ENCODE results near the gene MARK1. TPM values are rescaled to one million over a fixed set of nuclear protein-coding genes. Genes with fewer than 3 reads are reported as not detected.

The MARK1 gene
- total and polyA plus RNA-seq, 2 experiments from 2014 or later, result 11.1 to 13.6 TPM

DNA sequence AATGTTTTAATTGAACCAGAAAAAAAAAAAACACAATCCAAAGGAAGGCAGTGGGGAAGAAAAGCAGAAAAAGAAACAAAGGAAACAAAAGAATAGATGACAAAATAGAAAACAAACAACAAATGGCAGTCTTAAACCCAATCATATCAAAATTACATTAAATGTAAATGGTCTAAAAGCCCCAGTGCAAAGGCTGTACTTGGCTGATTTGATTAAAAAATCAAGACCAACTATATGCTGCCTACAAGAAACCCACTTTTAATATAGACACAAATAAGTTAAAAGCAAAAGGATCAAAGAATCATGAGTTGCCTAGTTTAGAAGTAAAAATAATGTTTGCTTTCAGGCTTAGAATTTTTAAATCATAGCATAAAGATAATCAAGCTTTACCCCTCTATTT, 142.4 kb downstream of the MARK1 start:
- H3K9me2 ChIP-seq (ENCODE audit: insufficient read depth), result no peaks in the 10 kb centered on the region
- no peak overlapping the region for H3K4me2 ChIP-seq
- H3K4me1 ChIP-seq (ENCODE audit: insufficient read depth), result no peaks in the 10 kb centered on the region
- TF ChIP-seq EZH2 (IDR thresholded peaks at IDR 0.05; ENCODE audit: low read depth, unreplicated experiment) (no peak), EZH2phosphoT487 (IDR thresholded peaks at IDR 0.05; ENCODE audit: unreplicated experiment) (no peak), CREB1 (CRISPR knock-in tag; IDR thresholded peaks at IDR 0.05; ENCODE audit: low read depth) (no peak), JUNB (IDR thresholded peaks at IDR 0.05; ENCODE audit: unreplicated experiment) (no peak), STAT1 (IDR thresholded peaks at IDR 0.05; ENCODE audit: unreplicated experiment) (no peak), POLR2AphosphoS5 (IDR thresholded peaks at IDR 0.05; ENCODE audit: low read depth) (no peak)
- TF ChIP-seq, protein P1, sequence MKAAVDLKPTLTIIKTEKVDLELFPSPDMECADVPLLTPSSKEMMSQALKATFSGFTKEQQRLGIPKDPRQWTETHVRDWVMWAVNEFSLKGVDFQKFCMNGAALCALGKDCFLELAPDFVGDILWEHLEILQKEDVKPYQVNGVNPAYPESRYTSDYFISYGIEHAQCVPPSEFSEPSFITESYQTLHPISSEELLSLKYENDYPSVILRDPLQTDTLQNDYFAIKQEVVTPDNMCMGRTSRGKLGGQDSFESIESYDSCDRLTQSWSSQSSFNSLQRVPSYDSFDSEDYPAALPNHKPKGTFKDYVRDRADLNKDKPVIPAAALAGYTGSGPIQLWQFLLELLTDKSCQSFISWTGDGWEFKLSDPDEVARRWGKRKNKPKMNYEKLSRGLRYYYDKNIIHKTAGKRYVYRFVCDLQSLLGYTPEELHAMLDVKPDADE (IDR thresholded peaks at IDR 0.05), result no peak
- H3K27ac ChIP-seq (ENCODE audit: low read depth), result no peak overlapping the region
- H3K27me3 ChIP-seq (ENCODE audit: insufficient read depth), result no peaks in the 10 kb centered on the region
- H3K4me3 ChIP-seq, result no peak overlapping the region
- no peaks in the 10 kb centered on the region for H3K36me3 ChIP-seq (ENCODE audit: insufficient read depth)
- Mint-ChIP-seq H3K27ac (no peak overlapping the region), H3K36me3 (ENCODE audit: low read depth) (no peaks in the 10 kb centered on the region; the same call in 1 of the 3 replicates), H3K9me3 (no peaks in the 10 kb centered on the region; the same call in 1 of the 3 replicates), H3K27me3 (ENCODE audit: insufficient read depth, low read depth, poor library complexity) (peaks cover 2% of the 10 kb centered on the region), H3K4me1 (peaks cover 5% of the 10 kb centered on the region), H3K4me3 (no peak overlapping the region)
- H4K20me1 ChIP-seq (replicated peaks; ENCODE audit: insufficient read depth), result no peaks in the 10 kb centered on the region
- H3K79me2 ChIP-seq (replicated peaks; ENCODE audit: insufficient read depth), result no peaks in the 10 kb centered on the region
- no peak overlapping the region for H2AFZ ChIP-seq
- no peaks in the 10 kb centered on the region for H3F3A ChIP-seq (replicated peaks; ENCODE audit: low read depth)
- DNase-seq (ENCODE audit: low spot score), result no peak
- no peak for ATAC-seq

DNA sequence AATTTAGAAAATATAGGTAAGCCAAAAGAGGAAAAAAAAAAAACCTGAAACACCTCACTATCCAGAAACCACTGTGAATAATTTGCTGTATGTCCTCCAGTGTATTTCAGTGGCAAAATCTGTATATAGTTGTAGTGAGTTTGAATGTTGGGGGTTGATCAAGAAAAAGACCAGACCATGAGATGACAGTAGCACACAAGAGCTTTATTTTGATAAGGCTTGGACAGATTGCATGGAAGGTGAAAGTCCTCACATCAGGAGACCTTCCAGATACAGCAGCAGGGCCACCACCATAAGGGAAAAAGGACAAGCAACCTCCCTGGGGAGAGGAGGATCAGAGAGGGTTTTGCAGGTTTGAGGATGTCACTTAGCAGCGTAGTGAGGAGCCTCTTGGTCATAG, 146.0 kb downstream of the MARK1 start:
- H3K79me2 ChIP-seq (replicated peaks; ENCODE audit: insufficient read depth), result no peaks in the 10 kb centered on the region
- H3K36me3 ChIP-seq (ENCODE audit: insufficient read depth), result no peaks in the 10 kb centered on the region
- H2AFZ ChIP-seq, result no peak overlapping the region
- H3K4me2 ChIP-seq, result no peak overlapping the region
- H3K36me3 Mint-ChIP-seq (ENCODE audit: low read depth), result no peaks in the 10 kb centered on the region; the same call in 1 of the 3 replicates
- H3K4me3 Mint-ChIP-seq, result no peak overlapping the region
- no peaks in the 10 kb centered on the region for H3K9me2 ChIP-seq (ENCODE audit: insufficient read depth)
- DNase-seq (ENCODE audit: low spot score) (no peak), ATAC-seq (no peak)
- H3K9me3 Mint-ChIP-seq, result no peaks in the 10 kb centered on the region; the same call in 1 of the 3 replicates
- no peaks in the 10 kb centered on the region for H3K27me3 Mint-ChIP-seq (ENCODE audit: insufficient read depth, low read depth, poor library complexity)
- H3K27ac Mint-ChIP-seq, result no peak overlapping the region
- H3K27ac ChIP-seq (ENCODE audit: low read depth), result no peak overlapping the region
- no peaks in the 10 kb centered on the region for H3K27me3 ChIP-seq (ENCODE audit: insufficient read depth)
- H3K4me3 ChIP-seq, result no peak overlapping the region
- H4K20me1 ChIP-seq (replicated peaks; ENCODE audit: insufficient read depth), result no peaks in the 10 kb centered on the region
- H3K4me1 Mint-ChIP-seq, result peaks cover 3% of the 10 kb centered on the region; the same call in 1 of the 3 replicates
- H3F3A ChIP-seq (replicated peaks; ENCODE audit: low read depth), result no peaks in the 10 kb centered on the region
- no peaks in the 10 kb centered on the region for H3K4me1 ChIP-seq (ENCODE audit: insufficient read depth)
- TF ChIP-seq JUNB (IDR thresholded peaks at IDR 0.05; ENCODE audit: unreplicated experiment), result no peak
- TF ChIP-seq EZH2 (IDR thresholded peaks at IDR 0.05; ENCODE audit: low read depth, unreplicated experiment), result no peak
- TF ChIP-seq NANOG (IDR thresholded peaks at IDR 0.05; ENCODE audit: borderline replicate concordance), result no peak
- no peak for TF ChIP-seq ZNF331 (CRISPR knock-in tag; IDR thresholded peaks at IDR 0.05; ENCODE audit: low read depth)
- no peak for TF ChIP-seq STAT1 (IDR thresholded peaks at IDR 0.05; ENCODE audit: unreplicated experiment)
- TF ChIP-seq CTCF (conservative IDR thresholded peaks at IDR 0.05; ENCODE audit: low read depth in 2 of 2), result no peak
- TF ChIP-seq ZNF462 (CRISPR knock-in tag; IDR thresholded peaks at IDR 0.05), result no peak
